IMR-90 (cell line): ENCODE data around the gene ARHGAP15. TPM values are rescaled to one million over a fixed set of nuclear protein-coding genes. Genes with fewer than 3 reads are reported as not detected.

ENCODE experiments used
- ATAC-seq: fragments of 200-7000 bp; cut with Tn5 transposase; 2 replicates; pipeline ENCODE4 v1.9.1; 2020; ENCODE audit warnings: low read depth, mild to moderate bottlenecking, moderate library complexity
- BruUV-seq: library from RNA; stranded (reverse); fragments of 400-500 nt; replicated peaks from 2 replicates; lab custom pipeline; 2021; lab: Mats Ljungman, UMichigan
- CTCF ChIA-PET: fragments of 300-600 bp; formaldehyde crosslinking; extraction: SDS; loops from one replicate; lab custom pipeline; 2021; ENCODE audit warnings: antibody characterized with exemption; lab: Yijun Ruan, JAX
- POLR2A ChIA-PET: fragments of 300-600 bp; sonication (Branson Sonifier 250); formaldehyde crosslinking; loops from one replicate; lab custom pipeline; 2022; ENCODE audit warnings: antibody characterized with exemption; ENCODE audit not compliant: unreplicated experiment; lab: Charles Lee
- DNase-seq: peaks from one replicate; pipeline ENCODE4 v3.0.0; 2013
- H2AFZ ChIP-seq: replicated peaks from 2 replicates; pipeline ENCODE3; 2013; ENCODE audit warnings: low read length, mild to moderate bottlenecking; ENCODE audit not compliant: poor library complexity
- H2AK5ac ChIP-seq: 2 replicates; pipeline ENCODE4 v1.6.1; 2013; ENCODE audit warnings: low read depth, low read length, inconsistent platforms
- H2AK9ac ChIP-seq: replicated peaks from 2 replicates; pipeline ENCODE3; 2013; ENCODE audit warnings: mild to moderate bottlenecking, low read depth, low read length, moderate library complexity; ENCODE audit not compliant: poor library complexity
- H2BK120ac ChIP-seq: 2 replicates; pipeline ENCODE4 v1.6.1; 2013; ENCODE audit warnings: low read depth, low read length, inconsistent platforms
- H2BK15ac ChIP-seq: 3 replicates; pipeline ENCODE4 v1.6.1; 2013; ENCODE audit warnings: low read depth, low read length, inconsistent platforms
- H2BK20ac ChIP-seq: 2 replicates; pipeline ENCODE4 v1.6.1; 2013; ENCODE audit warnings: low read depth, mild to moderate bottlenecking, inconsistent platforms, low read length, moderate library complexity
- H2BK5ac ChIP-seq: 2 replicates; pipeline ENCODE4 v1.6.1; 2013; ENCODE audit warnings: mild to moderate bottlenecking, low read depth, low read length, inconsistent platforms; ENCODE audit not compliant: poor library complexity, severe bottlenecking
- H3K14ac ChIP-seq: replicated peaks from 2 replicates; pipeline ENCODE4 v1.6.1; 2013; ENCODE audit warnings: low read depth, low read length, inconsistent platforms
- H3K18ac ChIP-seq: 2 replicates; pipeline ENCODE4 v1.6.1; 2013; ENCODE audit warnings: low read depth, low read length, control low read depth
- H3K23ac ChIP-seq: 2 replicates; pipeline ENCODE4 v1.6.1; 2013; ENCODE audit warnings: low read depth, low read length, inconsistent platforms
- H3K27ac ChIP-seq: 2 replicates; pipeline ENCODE4 v1.5.1; 2013; ENCODE audit warnings: mild to moderate bottlenecking, control low read depth, low read length; ENCODE audit not compliant: insufficient read depth
- H3K27me3 ChIP-seq: 2 replicates; pipeline ENCODE4 v1.6.1; 2013; ENCODE audit warnings: low read length; ENCODE audit not compliant: control insufficient read depth, insufficient read depth
- H3K36me3 ChIP-seq: 2 replicates; pipeline ENCODE4 v1.6.1; 2013; ENCODE audit warnings: low read length, mixed read lengths; ENCODE audit not compliant: control insufficient read depth, insufficient read depth
- H3K4ac ChIP-seq: 2 replicates; pipeline ENCODE4 v1.6.1; 2013; ENCODE audit warnings: low read depth, low read length, inconsistent platforms
- H3K4me1 ChIP-seq: 2 replicates; pipeline ENCODE4 v1.6.1; 2013; ENCODE audit warnings: low read length, mixed read lengths; ENCODE audit not compliant: control insufficient read depth, insufficient read depth
- H3K4me2 ChIP-seq: 2 replicates; pipeline ENCODE4 v1.6.1; 2013; ENCODE audit warnings: low read depth, mild to moderate bottlenecking, control low read depth, low read length, moderate library complexity
- H3K4me3 ChIP-seq: 2 replicates; pipeline ENCODE4 v1.5.1; 2013; ENCODE audit warnings: low read depth, mild to moderate bottlenecking, control low read depth, low read length, moderate library complexity; ENCODE audit not compliant: insufficient read depth
- H3K56ac ChIP-seq: 2 replicates; pipeline ENCODE4 v1.6.1; 2013; ENCODE audit warnings: low read length, inconsistent platforms; ENCODE audit not compliant: insufficient read depth; ENCODE audit errors: extremely low read depth
- H3K79me1 ChIP-seq, 2 experiments: 2 replicates each; pipeline ENCODE4 v1.6.1; 2013; ENCODE audit warnings: low read length in 2 of 2, inconsistent platforms in 1 of 2, low read depth in 1 of 2
- H3K9ac ChIP-seq: 2 replicates; pipeline ENCODE4 v1.6.1; 2013; ENCODE audit warnings: low read depth, low read length, control low read depth
- H3K9me1 ChIP-seq: 2 replicates; pipeline ENCODE4 v1.6.1; 2013; ENCODE audit warnings: low read length, inconsistent platforms; ENCODE audit not compliant: insufficient read depth
- H3K9me3 ChIP-seq: 2 replicates; pipeline ENCODE4 v1.6.1; 2013; ENCODE audit warnings: low read length; ENCODE audit not compliant: control insufficient read depth, insufficient read depth
- H4K20me1 ChIP-seq: 2 replicates; pipeline ENCODE4 v1.6.1; 2013; ENCODE audit warnings: low read length, inconsistent platforms; ENCODE audit not compliant: insufficient read depth
- H4K5ac ChIP-seq: 2 replicates; pipeline ENCODE4 v1.6.1; 2013; ENCODE audit warnings: mild to moderate bottlenecking, low read depth, low read length, control low read depth
- H4K8ac ChIP-seq, 2 experiments: 2 replicates each; pipeline ENCODE4 v1.6.1; 2013; ENCODE audit warnings: low read depth in 2 of 2, low read length in 2 of 2, control low read depth in 1 of 2, inconsistent platforms in 1 of 2
- H4K91ac ChIP-seq: 2 replicates; pipeline ENCODE4 v1.6.1; 2013; ENCODE audit warnings: low read depth, low read length, inconsistent platforms; ENCODE audit not compliant: insufficient read depth
- FOS ChIP-seq: fragments of 150-350 bp; IDR thresholded peaks from 2 replicates; pipeline ENCODE4 v1.6.1; 2016; ENCODE audit warnings: low read depth, low read length
- MAFK ChIP-seq: IDR thresholded peaks from 2 replicates; pipeline ENCODE4 v1.6.1; 2012; ENCODE audit warnings: low read depth, low read length, improper control_type of control experiment
- MAZ ChIP-seq: IDR thresholded peaks from 2 replicates; pipeline ENCODE4 v1.6.1; 2012; ENCODE audit warnings: low read depth, mild to moderate bottlenecking, low read length, improper control_type of control experiment, moderate library complexity, borderline replicate concordance
- MXI1 ChIP-seq: IDR thresholded peaks from 2 replicates; pipeline ENCODE4 v1.6.1; 2012; ENCODE audit warnings: low read depth, mild to moderate bottlenecking, low read length, moderate library complexity, borderline replicate concordance
- RAD21 ChIP-seq: IDR thresholded peaks from 2 replicates; pipeline ENCODE4 v1.6.1; 2012; ENCODE audit warnings: low read length, improper control_type of control experiment
- WGBS, 2 experiments: methylation state at CpG; one replicate each; pipeline versions ENCODE4 v1.1.5 to v1.1.7; 2013; ENCODE audit warnings: missing lambda C conversion rate in 2 of 2; ENCODE audit not compliant: insufficient read length in 1 of 2; ENCODE audit errors: extremely low coverage in 2 of 2; 5-methylcytosine and 5-hydroxymethylcytosine counted together
- dilution Hi-C: fragments of 300-500 bp; cut with HindIII; formaldehyde crosslinking; loops from one replicate; pipeline ENCODE4 v1.14.3; 2018; ENCODE audit warnings: low sequenced_read_pairs; ENCODE audit not compliant: unreplicated experiment
- in situ Hi-C: fragments of 300-500 bp; cut with MboI; formaldehyde crosslinking; loops from 3 replicates; pipeline ENCODE4 v1.14.3; 2019; ENCODE audit warnings: low sequenced_read_pairs, inconsistent platforms, mixed read lengths
- intact Hi-C: fragments of 100-400 bp; cut with micrococcal nuclease; formaldehyde crosslinking; loops from 2 replicates; pipeline ENCODE4 v1.10.0; 2022
- polyA plus RNA-seq, 3 experiments: library from polyadenylated mRNA; depleted of rRNA; stranded (reverse); fragments of >200 nt; gene quantifications; 2 replicates each; pipeline ENCODE4 v1.2.3, GENCODE V29; 2012; ENCODE audit warnings: low replicate concordance in 1 of 3
- total RNA-seq: library from RNA; depleted of rRNA; stranded (reverse); fragments of >200 nt; gene quantifications from 2 replicates; pipeline ENCODE4 v1.2.3, GENCODE V29; 2012
- TF ChIP-seq, protein P1 (sequence below): fragments of 150-350 bp; IDR thresholded peaks from 2 replicates; pipeline ENCODE4 v1.6.1; 2017; ENCODE audit warnings: mild to moderate bottlenecking, antibody characterized with exemption, low read length, low read depth

ARHGAP15 gene
- total and polyA plus RNA-seq, 2 of the 4 experiments (the other 2 are of a cell fraction): not detected

- Histone ChIP-seq H4K91ac (no peak overlapping the region), H3K18ac (no peak overlapping the region), H3K9me1 (no peaks in the 10 kb centered on the region), H3K4me1 (no peaks in the 10 kb centered on the region), H3K9me3 (no peaks in the 10 kb centered on the region), H3K4me3 (no peak overlapping the region), H2BK15ac (no peak overlapping the region), H2BK120ac (no peak overlapping the region), H4K5ac (no peak overlapping the region), H3K27me3 (no peaks in the 10 kb centered on the region), H3K23ac (no peak overlapping the region), H3K9ac (no peak overlapping the region), H3K4me2 (peak overlapping the region; percentile 83), H3K79me1 (no peaks in the 10 kb centered on the region), H2AK5ac (no peak overlapping the region), H3K36me3 (no peaks in the 10 kb centered on the region), H2BK20ac (no peak overlapping the region), H2AFZ (peak overlapping the region; percentile 88), H4K8ac (peak overlapping the region in 1 of 2 experiments; percentile 45; a peak in 1 of 4 replicates), H2BK5ac (no peak overlapping the region), H3K56ac (no peak overlapping the region), H3K27ac (no peak overlapping the region), H2AK9ac (no peak overlapping the region), H3K14ac (no peak overlapping the region; the same call in 1 of the 2 replicates), H3K4ac (no peak overlapping the region), H4K20me1 (no peaks in the 10 kb centered on the region)
- DNase-seq (no peak), ATAC-seq (no peak)
- CTCF ChIA-PET: interaction anchor here (1.2 kb wide), 1 partner anchor 64 kb away, joined by 3 read pairs; no protein-coding TSS in a partner anchor
- intact Hi-C loops (no loop called here), in situ Hi-C loops (no loop called here), dilution Hi-C loops (no loop called here)
- BruUV-seq: no TSS peak
- no CpG with 5 or more reads among the region's 3 CpGs for WGBS, 2 experiments
- POLR2A ChIA-PET: interaction anchor here (0.6 kb wide), 1 partner anchor 39 kb away, joined by 3 read pairs; no protein-coding TSS in a partner anchor
- TF ChIP-seq MAFK: no peak
- TF ChIP-seq MXI1: no peak
- no peak for TF ChIP-seq MAZ
- TF ChIP-seq, protein P1, sequence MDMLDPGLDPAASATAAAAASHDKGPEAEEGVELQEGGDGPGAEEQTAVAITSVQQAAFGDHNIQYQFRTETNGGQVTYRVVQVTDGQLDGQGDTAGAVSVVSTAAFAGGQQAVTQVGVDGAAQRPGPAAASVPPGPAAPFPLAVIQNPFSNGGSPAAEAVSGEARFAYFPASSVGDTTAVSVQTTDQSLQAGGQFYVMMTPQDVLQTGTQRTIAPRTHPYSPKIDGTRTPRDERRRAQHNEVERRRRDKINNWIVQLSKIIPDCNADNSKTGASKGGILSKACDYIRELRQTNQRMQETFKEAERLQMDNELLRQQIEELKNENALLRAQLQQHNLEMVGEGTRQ: no peak
- TF ChIP-seq FOS: no peak
- no peak for TF ChIP-seq RAD21
These were observed 47.4 kb downstream of the ARHGAP15 start for GRCh38 chr2:143176606-143177005.
